Vagina (tissue), 2 donors: ENCODE results near the gene PSMF1. TPM values are rescaled to one million over a fixed set of nuclear protein-coding genes. Genes with fewer than 3 reads are reported as not detected.

Experiments used
- DNase-seq, 2 donors: peaks; one replicate each; pipeline ENCODE4 v3.0.0-alpha.2; 2017; ENCODE audit errors: extremely low spot score in 2 of 2
- H3K27ac ChIP-seq: fragments of 200-600 bp; sonication (generic); one replicate; pipeline ENCODE4 v1.5.1; 2019
- H3K27me3 ChIP-seq: fragments of 200-600 bp; sonication (generic); one replicate; pipeline ENCODE4 v1.5.1; 2019
- H3K36me3 ChIP-seq, 2 donors: fragments of 200-600 bp; sonication (generic); one replicate each; pipeline ENCODE4 v1.5.1; 2017 to 2019
- H3K4me1 ChIP-seq: fragments of 200-600 bp; sonication (generic); one replicate; pipeline ENCODE4 v1.5.1; 2019
- H3K4me3 ChIP-seq, 2 donors: fragments of 200-600 bp; sonication (generic); 1 replicate in 1 of 2; 2 replicates in 1 of 2; pipeline ENCODE4 v1.5.1; 2016 to 2019
- H3K9me3 ChIP-seq: fragments of 200-600 bp; sonication (generic); one replicate; pipeline ENCODE4 v1.5.1; 2019
- POLR2A ChIP-seq, 2 donors: fragments of 450-650 bp; IDR thresholded peaks; one replicate each; pipeline ENCODE4 v1.6.1; 2017; ENCODE audit warnings: antibody characterized with exemption in 2 of 2, mild to moderate bottlenecking in 2 of 2, moderate library complexity in 2 of 2
- POLR2AphosphoS5 ChIP-seq, 2 donors: sonication (generic); formaldehyde crosslinking; IDR thresholded peaks; one replicate each; pipeline ENCODE4 v1.9.0; 2017; ENCODE audit warnings: antibody characterized with exemption in 2 of 2, mild to moderate bottlenecking in 2 of 2, low read depth in 1 of 2; ENCODE audit not compliant: insufficient read depth in 1 of 2
- intact Hi-C: fragments of 100-400 bp; cut with DNase I; formaldehyde crosslinking; loops from one replicate; pipeline ENCODE4 v1.15.1; 2023
- total RNA-seq: library from RNA; depleted of rRNA; stranded (reverse); fragments of >200 nt; gene quantifications from one replicate; pipeline ENCODE4 v1.2.3, GENCODE V29; 2016
- TF ChIP-seq, protein P1 (sequence below), 3 experiments: fragments of 450-650 bp in 2 of 3; fragments of 200-600 bp in 1 of 3; sonication (generic) in 1 of 3; IDR thresholded peaks; one replicate each; pipeline ENCODE4 v1.5.1; 2017 to 2019; ENCODE audit warnings: antibody characterized with exemption in 3 of 3, mild to moderate bottlenecking in 2 of 3, moderate library complexity in 2 of 3

The PSMF1 gene
- total RNA-seq, 1 donor from 2014 or later: 52.8 TPM

GRCh38 chr20:1108437-1108920, 9.9 kb upstream of the PSMF1 start:
- H3K9me3 ChIP-seq: no peaks in the 10 kb centered on the region
- no peak for DNase-seq
- TF ChIP-seq, protein P1, sequence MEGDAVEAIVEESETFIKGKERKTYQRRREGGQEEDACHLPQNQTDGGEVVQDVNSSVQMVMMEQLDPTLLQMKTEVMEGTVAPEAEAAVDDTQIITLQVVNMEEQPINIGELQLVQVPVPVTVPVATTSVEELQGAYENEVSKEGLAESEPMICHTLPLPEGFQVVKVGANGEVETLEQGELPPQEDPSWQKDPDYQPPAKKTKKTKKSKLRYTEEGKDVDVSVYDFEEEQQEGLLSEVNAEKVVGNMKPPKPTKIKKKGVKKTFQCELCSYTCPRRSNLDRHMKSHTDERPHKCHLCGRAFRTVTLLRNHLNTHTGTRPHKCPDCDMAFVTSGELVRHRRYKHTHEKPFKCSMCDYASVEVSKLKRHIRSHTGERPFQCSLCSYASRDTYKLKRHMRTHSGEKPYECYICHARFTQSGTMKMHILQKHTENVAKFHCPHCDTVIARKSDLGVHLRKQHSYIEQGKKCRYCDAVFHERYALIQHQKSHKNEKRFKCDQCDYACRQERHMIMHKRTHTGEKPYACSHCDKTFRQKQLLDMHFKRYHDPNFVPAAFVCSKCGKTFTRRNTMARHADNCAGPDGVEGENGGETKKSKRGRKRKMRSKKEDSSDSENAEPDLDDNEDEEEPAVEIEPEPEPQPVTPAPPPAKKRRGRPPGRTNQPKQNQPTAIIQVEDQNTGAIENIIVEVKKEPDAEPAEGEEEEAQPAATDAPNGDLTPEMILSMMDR (IDR thresholded peaks at IDR 0.05): peak in 1 of 3 experiments; percentile 44
- TF ChIP-seq POLR2A (IDR thresholded peaks at IDR 0.05): no peak
- no peaks in the 10 kb centered on the region for H3K27me3 ChIP-seq
- intact Hi-C loops: no loop called here
- H3K4me1 ChIP-seq: no peaks in the 10 kb centered on the region
- H3K36me3 ChIP-seq: no peaks in the 10 kb centered on the region
- H3K27ac ChIP-seq: no peak overlapping the region
- H3K4me3 ChIP-seq: no peak overlapping the region

- no peak for DNase-seq
Measured at GRCh38 chr20:1112908-1113307, 5.5 kb upstream of the PSMF1 start.

GRCh38 chr20:1118004-1118335, 432 bp upstream of the PSMF1 start:
- intact Hi-C loops: no loop called here
- TF ChIP-seq POLR2AphosphoS5 (IDR thresholded peaks at IDR 0.05; ENCODE audit: insufficient read depth in 1 of 2, low read depth in 1 of 2) (no peak), POLR2A (IDR thresholded peaks at IDR 0.05) (no peak)
- TF ChIP-seq, protein P1 (IDR thresholded peaks at IDR 0.05): no peak

More at GRCh38 chr20:1112908-1113307, 5.5 kb upstream of the PSMF1 start:
- Histone ChIP-seq H3K27me3 (no peaks in the 10 kb centered on the region), H3K4me1 (no peaks in the 10 kb centered on the region), H3K9me3 (no peaks in the 10 kb centered on the region), H3K36me3 (no peaks in the 10 kb centered on the region), H3K27ac (no peak overlapping the region), H3K4me3 (no peak overlapping the region)
- TF ChIP-seq, protein P1 (IDR thresholded peaks at IDR 0.05): no peak
- TF ChIP-seq POLR2AphosphoS5 (IDR thresholded peaks at IDR 0.05; ENCODE audit: insufficient read depth in 1 of 2, low read depth in 1 of 2) (no peak), POLR2A (IDR thresholded peaks at IDR 0.05) (no peak)
- intact Hi-C loops: no loop called here

DNA sequence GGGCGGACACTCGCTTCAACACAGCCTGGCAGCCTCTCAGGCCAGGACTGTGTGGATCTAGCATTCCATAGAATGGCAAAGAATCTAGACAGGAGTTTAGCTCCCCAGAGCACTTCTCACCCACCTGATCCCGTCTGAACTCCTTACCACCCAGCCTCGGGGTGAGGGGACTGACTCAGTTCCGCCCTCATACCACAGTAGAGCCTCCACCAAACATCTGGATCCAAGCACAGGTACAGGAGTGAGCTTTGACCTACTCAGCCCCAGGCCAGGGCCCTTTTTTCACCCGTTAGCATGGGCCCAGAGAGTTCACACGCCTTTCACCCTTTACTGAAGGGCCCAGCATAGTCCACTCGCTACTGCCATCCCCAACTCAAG, 715 bp downstream of the PSMF1 start:
- H3K9me3 ChIP-seq: no peaks in the 10 kb centered on the region
- intact Hi-C loops: no loop called here

More at GRCh38 chr20:1118004-1118335, 432 bp upstream of the PSMF1 start:
- DNase-seq: no peak
- Histone ChIP-seq H3K27me3 (no peaks in the 10 kb centered on the region), H3K4me3 (peak overlapping the region; percentile 69 to 96), H3K36me3 (no peaks in the 10 kb centered on the region), H3K27ac (peak overlapping the region; percentile 64), H3K4me1 (peaks cover 41% of the 10 kb centered on the region), H3K9me3 (no peaks in the 10 kb centered on the region)

GRCh38 chr20:1119524-1119923, 1.1 kb downstream of the PSMF1 start:
- Histone ChIP-seq H3K4me1 (peaks cover 57% of the 10 kb centered on the region), H3K9me3 (no peaks in the 10 kb centered on the region), H3K27me3 (no peaks in the 10 kb centered on the region), H3K36me3 (no peaks in the 10 kb centered on the region), H3K4me3 (peak overlapping the region; percentile 69 to 96), H3K27ac (peak overlapping the region; percentile 64)
- intact Hi-C loops: no loop called here
- no peak for DNase-seq
- TF ChIP-seq, protein P1 (IDR thresholded peaks at IDR 0.05): no peak
- TF ChIP-seq POLR2AphosphoS5 (IDR thresholded peaks at IDR 0.05; ENCODE audit: insufficient read depth in 1 of 2, low read depth in 1 of 2): no peak

More for the DNA sequence above, 715 bp downstream of the PSMF1 start:
- no peak for TF ChIP-seq POLR2AphosphoS5 (IDR thresholded peaks at IDR 0.05; ENCODE audit: insufficient read depth in 1 of 2, low read depth in 1 of 2)
- TF ChIP-seq POLR2A (IDR thresholded peaks at IDR 0.05): no peak
- TF ChIP-seq, protein P1 (IDR thresholded peaks at IDR 0.05): no peak
- Histone ChIP-seq H3K27ac (peak overlapping the region; percentile 64), H3K4me1 (peaks cover 53% of the 10 kb centered on the region), H3K27me3 (no peaks in the 10 kb centered on the region), H3K36me3 (no peaks in the 10 kb centered on the region), H3K4me3 (peak overlapping the region; percentile 69 to 96)
- no peak for DNase-seq
